CD4-positive, alpha-beta T cell treated with Interleukin-2 at 100 ng/mL for 4 hours (primary cell): ENCODE measurements around the gene SLC40A1.

Source experiments
- DNase-seq: peaks from one replicate; pipeline ENCODE4 v3.0.0-alpha.2; 2020; ENCODE audit warnings: low spot score

Gene SLC40A1

GRCh38 chr2:189511960-189512319 is 68.6 kb downstream of the SLC40A1 start:
- DNase-seq = no peak

DNA sequence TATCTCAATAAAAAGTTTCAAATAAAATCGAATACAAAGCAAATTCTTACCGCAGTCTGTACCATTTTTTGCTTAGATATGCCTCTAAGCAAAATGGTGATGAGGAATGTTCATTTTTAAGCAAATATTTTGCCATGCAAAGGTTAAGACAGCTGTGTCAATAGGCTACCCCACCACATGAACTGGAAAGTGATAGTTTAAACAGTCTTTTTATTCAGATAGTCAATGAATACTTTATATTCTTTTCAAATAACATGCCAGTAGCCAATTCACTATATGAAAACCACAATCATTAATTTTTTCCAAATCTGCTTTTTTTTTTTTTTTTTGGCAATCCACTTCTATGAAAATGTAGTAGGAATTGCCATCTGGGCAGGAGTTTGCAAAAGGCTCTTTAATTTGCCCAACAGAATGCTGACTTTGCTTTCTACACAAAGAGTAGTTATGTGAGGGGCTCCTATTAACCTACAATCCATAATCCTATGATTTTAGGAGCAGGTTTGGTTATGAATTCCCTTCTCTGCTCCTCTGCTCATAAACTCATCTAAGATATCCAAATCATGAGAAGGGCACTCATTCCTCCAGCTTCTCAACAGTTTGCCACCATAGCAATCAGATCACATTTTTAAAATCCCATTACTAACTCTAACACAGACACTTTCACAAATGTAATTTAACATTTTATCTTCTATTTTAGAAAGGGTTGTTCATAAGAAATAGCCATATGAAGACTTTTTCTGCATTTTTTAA is 69.2 kb downstream of the SLC40A1 start:
- no peak for DNase-seq
